AG09319 (cell line): Measurements from ENCODE around the gene TSPAN10.
A peak's percentile ranks its signal among the peaks of the same experiment; 100 is the strongest.

ENCODE experiments used
- DNase-seq: peaks from one replicate; pipeline ENCODE4 v3.0.0-alpha.2; 2010; ENCODE audit warnings: low read depth; ENCODE audit errors: extremely low read depth
- CTCF ChIP-seq: IDR thresholded peaks from 2 replicates; pipeline ENCODE4 v1.5.1; 2011; ENCODE audit warnings: low read depth, mild to moderate bottlenecking, inconsistent platforms, low read length, moderate library complexity

The TSPAN10 gene

DNA sequence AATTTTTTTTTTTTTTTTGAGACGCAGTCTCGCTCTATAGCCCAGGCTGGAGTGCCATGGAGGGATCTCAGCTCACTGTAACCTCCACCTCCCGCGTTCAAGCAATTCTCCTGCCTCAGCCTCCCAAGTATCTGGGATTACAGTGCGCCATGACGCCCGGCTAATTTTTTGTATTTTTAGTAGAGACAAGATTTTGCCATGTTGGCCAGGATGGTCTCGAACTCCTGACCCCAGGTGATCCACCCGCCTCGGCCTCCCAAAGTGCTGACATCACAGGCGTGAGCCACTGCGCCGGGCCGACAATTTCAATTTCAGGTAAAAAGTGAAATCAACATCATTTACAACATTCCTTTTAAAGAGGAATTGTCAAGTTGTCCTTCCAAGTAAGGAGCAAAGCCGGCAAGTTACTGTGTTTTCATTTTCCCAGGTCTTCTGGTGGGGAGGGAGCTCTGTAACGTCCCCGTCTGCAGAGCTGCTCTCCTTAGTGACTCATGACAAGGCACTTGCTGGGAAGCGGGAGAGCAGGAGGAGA is 957 bp upstream of the TSPAN10 start:
- TF ChIP-seq CTCF, result no peak
- peak; percentile 2 for DNase-seq

GRCh38 chr17:81638683-81639082 is 1.7 kb downstream of the TSPAN10 start:
- DNase-seq, result no peak
- no peak for TF ChIP-seq CTCF

DNA sequence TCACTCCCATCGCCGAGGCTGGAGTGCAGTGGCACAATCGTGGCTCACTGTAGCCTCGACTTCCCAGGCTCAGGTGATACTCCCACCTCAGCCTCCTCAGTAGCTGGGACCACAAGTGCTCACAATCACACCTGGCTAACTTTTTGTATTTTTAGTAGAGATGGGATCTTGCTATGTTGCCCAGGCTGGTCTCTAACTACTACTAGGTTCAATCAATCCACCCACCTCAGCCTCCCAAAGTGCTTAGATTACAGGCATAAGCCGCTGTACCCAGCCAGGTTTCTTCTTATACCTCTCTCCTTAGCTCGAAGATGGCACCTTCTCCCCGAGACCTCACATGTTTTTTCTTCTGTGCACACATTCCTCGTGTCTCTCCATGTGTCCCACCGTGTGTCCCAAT is 3.0 kb downstream of the TSPAN10 start:
- TF ChIP-seq CTCF, result no peak
- no peak for DNase-seq

DNA sequence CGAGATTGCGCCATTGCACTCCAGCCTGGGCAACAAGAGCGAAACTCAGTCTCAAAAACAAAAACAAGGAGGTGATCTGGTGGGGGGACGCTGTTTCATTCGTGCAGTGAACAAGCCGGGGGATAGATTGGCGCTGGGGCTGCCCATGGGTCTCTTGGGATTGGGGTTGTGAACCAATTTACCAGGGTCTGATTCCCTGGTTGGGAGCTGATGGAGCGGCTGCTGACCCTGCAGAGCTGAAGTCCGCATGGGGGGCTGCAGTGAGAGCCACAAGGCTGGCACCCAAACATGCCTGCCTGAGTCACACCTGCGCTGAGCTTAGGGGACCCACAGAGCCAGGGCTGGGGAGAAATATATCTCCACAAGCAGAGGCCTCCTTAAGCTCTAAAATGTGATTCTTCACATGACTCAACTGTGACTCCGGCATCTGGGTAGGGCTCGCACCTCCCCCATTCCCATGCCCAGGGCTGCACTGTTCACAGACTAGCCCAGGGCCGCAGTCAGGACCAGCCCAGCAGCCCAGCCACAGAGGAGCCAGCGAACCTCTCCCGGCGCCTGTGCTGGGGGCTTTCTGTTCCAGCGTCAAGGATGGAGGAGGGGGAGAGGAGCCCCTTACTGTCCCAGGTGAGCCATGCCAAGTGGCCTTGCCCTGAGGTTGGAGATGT is 5.0 kb downstream of the TSPAN10 start:
- no peak for TF ChIP-seq CTCF
- DNase-seq, result no peak

GRCh38 chr17:81644496-81644895 is 7.5 kb downstream of the TSPAN10 start:
- no peak for DNase-seq
- TF ChIP-seq CTCF, result no peak

- no peak for DNase-seq
- no peak for TF ChIP-seq CTCF
Measured at GRCh38 chr17:81644976-81645952, 8.3 kb downstream of the TSPAN10 start.
